Fibroblast of skin of right biceps (primary cell): Measurements from ENCODE around the gene RNF130.
A peak's percentile ranks its signal among the peaks of the same experiment; 100 is the strongest.

ENCODE experiments used
- DNase-seq: peaks from one replicate; pipeline ENCODE4 v3.0.0-alpha.2; 2013

RNF130 gene

DNA sequence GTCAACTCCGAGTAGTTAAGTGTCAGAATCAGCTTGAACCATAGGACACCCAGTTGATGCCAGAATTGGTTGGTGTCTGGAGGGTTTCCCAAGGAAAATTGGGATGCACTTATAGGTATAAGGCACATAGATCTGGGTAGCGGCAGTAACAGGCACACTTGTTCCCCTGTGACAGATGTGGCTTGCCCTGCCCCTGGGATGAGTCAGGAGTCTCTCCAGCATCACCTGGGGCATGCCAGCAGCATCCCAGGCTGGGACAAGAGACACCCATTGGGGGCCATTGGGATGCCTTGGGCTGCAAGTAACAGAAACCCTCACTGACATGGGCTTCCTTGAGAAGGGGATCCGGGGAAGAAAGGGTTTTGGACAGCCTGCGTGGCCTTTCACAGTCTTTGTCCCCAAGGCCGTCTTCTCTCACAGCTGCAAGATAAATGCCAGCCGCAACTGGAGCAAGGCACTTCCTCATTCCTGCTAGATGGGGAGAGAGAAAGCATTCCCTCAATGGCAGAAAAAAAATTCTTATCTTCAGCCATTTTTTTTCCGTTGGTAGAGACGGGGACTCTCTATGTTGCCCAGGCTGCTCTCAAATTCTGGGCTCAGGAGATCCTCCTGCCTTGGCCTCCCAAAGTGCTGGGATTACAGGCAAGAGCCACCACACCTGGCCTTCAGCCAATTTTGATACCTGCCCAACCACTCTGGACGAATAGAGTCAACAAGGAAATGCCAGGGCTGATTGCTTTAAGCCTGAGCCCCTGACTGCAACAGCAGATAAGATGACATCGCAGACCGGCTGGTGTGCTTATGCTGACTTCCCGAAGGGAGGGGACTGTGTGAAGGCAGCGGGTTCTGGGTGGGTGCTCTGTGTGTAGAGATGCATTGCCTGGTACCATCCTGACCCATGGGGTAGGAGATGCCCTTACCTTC lies 13.3 kb upstream of the RNF130 start:
- no peak for DNase-seq

DNA sequence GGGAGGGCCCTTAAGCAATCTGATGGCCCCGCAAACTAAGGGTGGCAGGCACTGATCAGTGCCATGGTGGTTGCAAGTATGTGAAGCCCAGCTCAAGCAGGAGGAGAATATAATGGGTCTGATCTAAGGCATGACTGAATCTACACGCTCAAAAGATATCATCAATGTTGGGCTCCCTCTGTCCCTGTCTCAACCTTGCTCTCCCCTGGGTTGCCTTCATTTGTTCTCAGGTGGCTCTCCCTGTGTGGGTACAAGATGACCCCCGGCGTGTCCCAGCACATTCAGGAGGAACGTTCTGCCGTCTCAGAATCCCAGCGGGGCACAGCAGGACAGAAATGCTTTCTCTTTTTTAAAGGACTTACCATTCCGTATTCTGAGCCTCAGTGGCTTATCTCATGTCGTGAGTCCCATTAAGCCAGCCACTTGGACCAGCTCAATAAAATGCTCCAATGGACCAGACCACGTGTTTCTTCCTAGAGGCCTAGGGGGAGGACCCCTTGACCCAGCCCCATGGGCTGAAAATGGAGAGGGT lies 12.0 kb upstream of the RNF130 start:
- DNase-seq: no peak

DNA sequence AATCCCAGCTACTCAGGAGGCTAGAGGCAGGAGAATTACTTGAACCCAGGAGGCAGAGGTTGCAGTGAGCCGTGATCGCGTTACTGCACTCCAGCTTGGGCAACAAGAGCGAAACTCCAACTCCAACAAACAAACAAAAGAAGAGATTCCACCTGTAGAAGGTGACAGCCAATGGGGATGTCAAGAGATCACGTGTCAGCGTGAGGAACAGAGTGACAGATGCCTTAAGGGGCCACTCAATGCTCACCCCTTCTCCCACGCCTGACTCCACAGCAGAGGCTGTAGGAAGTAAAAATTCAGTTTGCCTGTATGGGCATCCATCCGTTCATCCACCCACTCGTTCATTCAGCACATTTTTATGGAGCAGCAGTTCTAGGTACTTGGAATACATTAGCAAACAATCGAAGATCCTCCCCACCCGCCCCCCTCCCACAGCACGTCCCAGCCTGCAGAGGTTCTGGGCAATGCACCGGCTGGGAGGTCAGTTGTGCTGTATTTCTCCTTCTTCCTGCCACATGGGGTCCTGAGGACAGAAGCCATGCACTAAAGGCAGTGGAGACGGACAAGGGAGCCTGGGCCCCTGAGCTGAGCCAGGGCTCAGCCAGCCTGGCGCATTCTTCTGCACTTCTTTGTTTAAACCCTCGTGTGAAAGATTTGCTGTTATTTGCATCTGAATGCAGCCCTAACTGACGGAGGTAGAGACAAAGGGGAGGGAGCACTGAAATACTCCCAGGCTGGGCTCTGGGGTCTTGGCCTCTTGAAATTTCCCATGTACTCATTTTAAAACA lies 11.3 kb upstream of the RNF130 start:
- no peak for DNase-seq

DNA sequence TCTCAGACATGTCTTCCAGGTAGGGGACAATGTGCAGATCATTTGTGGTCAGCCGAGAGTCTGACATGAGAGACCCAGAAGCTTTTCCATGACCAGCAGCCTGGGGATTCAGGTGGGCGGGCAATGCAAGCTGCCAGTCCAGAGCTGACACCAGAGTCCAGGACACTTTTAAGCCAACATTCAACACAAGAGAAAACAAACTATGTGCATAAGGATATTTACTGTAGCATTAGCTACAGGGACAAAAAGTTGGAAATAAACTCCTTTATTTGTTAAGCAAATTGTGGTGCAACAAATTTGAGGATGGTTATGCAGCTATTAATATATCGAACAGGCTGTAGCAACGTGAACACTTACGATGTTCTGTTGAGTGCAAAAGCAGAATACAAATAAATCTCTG lies 9.9 kb upstream of the RNF130 start:
- DNase-seq: no peak

DNA sequence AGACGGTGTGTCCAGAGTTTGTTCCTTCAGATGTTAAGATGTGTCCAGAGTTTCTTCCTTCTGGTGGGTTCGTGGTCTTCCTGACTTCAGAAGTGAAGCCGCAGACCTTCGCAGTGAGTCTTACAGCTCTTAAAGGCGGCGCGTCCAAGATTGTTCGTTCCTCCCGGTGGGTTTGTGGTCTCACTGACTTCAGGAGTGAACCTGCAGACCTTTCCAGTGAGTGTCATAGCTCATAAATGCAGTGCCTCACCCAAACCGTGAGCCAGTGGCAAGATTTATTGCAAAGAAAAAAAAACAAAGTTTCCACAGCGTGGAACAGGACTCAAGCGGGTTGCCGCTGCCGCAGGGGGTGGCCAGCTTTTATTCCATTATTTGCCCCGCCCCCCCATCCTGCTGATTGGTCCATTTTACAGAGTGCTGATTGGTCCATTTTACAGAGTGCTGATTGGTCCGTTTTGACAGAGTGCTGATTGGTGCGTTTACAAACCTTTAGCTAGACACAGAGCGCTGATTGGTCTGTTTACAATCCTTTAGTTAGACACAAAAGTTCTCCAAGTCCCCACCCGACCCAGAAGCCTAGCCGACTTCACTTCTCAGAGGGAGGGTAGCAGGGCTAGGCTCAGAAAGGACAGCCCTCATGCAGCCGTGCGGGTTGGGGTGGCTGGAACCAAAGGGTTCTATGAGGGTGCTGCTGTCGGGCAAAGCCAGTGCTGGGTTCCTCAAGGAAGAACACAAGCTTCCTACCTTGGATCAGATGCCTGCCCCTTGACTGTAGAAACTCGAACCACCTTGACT lies 9.1 kb upstream of the RNF130 start:
- no peak for DNase-seq

DNA sequence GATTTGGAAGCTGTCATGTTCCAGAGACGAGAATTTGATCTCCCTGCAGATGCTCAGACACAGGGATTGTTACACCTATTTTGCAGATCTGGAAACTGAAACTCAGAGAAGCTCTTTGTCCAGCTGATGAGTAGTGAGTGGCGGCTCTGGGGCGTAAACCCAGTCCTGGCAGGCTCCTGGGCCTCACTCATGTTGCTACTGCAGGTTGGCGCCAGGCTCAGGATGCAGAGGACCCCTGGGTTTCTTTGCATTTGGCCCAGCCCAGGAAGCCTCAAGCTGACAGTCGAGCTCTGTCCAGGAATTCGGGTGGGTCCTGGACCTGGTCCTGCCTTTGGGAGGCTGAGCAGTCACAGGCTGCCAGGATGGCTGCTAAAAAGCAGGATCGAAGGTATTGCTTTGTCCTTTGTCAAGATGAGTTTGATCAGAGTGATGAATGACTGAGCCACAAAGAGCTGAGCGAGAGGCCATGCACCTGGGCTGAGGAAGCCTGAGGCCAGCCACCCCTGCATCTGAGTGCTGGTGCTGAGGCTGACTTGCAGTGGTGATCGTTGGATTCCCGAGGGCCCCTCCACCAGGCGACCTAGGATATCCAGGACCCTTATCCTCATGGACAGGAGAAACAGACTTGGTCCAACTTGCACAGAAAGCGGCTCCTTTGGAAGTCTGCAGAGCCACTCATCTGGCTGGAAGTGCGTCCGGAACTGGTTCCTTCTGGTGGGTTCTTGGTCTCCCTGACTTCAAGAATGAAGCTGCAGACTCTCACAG lies 8.3 kb upstream of the RNF130 start:
- DNase-seq: no peak

DNA sequence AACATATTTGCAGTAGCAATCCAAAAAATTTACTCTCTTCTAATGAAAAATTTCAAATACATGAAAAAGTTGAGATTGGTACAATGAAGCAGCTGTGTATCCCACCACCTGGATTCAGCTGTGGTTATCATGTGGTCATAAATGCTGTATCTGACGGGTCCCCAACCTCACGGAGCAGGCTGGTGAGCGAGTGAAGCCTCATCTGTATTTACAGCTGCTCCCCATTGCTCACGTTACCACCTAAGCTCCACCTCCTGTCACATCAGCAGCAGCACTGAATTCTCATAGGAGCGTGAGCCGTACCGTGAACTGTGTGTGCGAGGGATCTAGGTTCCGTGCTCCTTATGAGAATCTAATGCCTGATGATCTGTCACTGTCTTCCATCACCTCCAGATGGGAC lies 6.8 kb upstream of the RNF130 start:
- no peak for DNase-seq

DNA sequence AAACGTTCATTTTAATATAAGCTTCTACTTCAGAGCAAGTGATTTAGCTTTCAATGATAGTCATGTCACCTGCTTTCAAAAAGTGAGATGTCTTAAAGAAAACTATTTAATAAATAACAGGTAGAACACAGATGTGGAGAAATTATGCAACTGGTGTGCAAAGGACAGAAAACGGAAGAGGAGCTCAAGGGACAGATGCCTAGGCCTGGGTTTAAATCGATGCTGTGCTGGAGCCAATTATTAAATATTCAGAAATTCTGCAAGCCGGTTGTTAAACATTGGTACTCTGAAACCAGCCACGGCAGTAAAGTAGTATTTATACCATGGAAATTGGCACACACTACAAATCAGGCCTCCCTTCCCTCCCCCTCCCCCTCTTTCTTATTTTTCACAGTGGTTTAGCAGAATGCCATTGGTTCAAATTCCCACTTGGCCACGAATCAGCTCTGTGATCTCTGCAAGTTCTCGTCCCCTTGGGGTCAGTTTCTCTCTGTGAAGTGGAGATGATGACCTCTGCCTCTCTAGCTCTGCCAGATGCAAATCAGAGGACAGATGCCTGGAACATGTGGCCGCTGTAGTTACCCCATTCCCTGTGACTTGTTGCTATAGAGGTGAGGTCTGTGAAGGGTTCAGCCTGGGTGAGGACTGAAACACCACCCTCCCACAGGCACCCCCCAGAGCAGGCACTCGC lies 6.2 kb upstream of the RNF130 start:
- DNase-seq: no peak

DNA sequence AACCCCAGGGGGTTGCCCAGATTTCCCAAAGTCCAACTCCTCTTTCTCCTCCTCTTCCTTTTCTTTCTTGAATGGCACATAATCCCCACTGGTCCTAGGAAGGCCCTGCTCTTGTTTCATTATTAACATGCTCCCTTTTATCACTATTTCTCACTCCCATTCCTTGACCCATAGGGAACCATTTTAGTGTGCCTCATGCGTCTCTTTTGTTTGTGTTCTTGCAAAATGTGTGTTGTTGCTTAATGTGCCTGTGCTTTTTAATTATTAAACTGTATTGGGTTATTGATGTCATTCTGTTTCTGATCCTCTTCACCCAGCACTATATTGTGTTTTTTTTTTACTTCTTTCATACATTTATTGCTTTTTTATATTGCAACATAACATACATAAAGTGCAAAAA lies 4.1 kb upstream of the RNF130 start:
- DNase-seq: no peak

DNA sequence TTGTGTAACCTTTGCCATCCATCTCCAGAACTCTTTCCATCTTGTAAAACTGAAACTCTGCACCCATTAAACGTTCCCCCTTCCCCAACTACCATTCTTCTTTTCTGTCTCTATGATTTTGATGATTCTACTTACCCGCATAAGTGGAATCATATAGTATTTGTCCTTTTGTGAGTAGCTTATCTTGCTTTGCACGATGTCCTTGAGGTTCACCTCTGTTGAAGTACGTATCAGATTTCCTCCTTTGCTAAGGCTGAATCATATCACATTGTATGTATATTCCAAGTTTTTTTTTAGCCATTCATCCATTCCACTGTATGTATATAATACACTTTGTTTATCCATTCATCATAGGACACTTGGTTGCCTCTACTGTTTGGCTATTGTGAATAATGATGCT lies 2.9 kb upstream of the RNF130 start:
- DNase-seq: no peak

DNA sequence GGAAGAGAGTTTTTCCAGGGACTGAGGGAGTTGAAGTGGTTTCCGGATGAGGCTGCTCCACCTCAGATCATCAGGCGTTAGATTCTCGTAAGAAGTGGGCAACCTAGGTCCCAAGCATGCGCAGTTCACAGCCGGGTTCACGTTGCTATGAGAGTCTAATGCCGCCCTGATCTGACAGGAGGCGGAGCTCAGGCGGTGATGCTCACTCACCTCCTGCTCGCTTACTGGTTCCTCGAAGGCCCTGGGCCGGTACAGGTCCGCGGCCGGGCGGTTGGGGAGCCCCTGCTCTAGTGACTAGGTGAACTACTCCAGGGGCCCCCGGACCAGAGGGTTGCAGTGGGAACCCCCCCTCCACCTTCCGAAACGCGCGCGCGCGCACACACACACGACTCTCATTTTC lies 997 bp upstream of the RNF130 start:
- no peak for DNase-seq

DNA sequence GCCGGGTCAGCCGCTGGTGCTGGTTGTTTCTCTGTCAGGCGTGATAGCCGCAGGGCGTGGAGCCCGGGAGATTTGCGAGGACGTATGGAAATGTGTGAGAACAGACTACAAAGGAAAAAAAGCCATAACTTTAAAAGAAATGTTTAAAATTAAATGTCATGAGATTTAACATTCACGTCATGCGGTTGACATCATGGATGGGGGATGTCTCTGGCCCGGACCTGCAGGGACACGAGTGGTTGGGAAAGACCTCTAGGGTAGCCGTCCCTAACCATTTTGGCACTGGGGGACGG lies 643 bp upstream of the RNF130 start:
- DNase-seq: no peak

DNA sequence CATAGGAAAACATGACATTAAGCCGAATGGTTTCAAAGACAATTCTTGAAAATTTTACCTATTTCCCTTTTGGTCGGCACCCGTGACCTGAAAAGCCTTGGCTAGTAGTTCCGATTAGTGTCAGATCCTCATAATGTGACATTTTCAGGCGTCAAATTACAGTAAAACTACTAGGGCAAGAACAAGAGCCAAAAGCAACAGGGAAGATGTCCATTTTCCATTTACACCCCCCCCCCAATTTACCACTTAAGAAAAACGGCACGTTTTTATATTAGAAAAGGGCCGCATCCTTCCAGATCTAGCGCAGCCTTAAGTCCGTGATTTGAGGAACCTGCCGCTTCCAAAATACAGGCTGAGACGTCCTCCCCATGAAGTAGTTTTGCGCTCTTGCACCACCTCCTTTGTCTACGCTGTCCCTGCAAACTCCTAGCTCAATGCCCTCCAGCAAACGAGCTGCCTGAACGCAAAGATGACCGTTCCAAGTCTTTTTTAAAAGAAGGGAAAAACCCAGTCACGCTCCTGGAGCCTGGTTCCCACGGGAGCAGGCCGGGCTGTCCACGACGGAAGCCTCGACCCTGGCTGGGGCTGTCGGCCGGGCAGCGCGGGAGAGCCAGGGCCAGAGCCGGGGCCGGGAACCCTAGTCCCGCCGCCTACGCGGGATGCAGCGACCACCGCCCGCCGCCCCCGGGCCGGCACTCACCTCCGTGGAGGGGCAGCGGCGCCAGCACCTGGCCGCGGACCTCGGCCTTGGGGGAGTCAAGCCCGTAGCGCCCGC lies 616 bp downstream of the RNF130 start:
- DNase-seq: peak; percentile 53

DNA sequence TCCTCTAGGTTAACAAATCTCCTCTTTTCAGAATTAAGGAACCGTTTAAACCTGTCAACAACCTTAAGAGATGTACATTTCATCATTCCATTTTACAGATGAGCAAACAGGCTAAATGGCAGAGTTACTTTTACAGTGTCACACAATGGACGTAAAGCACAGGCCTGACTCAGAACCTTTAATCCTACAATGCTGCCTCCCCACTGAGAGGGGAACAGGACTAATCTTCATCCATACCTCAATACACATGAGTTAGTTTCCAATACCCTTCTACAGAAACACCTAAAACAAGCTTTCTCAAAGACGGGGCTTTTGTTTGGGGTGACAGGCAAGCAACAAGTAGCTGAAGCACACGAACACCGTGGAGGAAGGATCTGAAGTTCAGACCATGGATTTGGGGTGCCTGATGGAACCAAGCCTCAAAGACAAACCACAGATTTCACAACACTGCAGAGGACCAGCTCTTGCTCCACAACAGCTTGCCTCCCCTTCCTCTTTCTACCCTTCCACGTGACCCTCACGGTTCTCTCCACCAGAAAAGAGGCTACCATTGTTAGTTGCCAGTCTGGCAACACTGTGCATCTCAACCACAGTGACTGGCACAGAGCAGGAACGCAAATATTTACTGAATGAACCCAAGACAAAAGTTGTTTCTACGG lies 1.8 kb downstream of the RNF130 start:
- peak; percentile 17 for DNase-seq

DNA sequence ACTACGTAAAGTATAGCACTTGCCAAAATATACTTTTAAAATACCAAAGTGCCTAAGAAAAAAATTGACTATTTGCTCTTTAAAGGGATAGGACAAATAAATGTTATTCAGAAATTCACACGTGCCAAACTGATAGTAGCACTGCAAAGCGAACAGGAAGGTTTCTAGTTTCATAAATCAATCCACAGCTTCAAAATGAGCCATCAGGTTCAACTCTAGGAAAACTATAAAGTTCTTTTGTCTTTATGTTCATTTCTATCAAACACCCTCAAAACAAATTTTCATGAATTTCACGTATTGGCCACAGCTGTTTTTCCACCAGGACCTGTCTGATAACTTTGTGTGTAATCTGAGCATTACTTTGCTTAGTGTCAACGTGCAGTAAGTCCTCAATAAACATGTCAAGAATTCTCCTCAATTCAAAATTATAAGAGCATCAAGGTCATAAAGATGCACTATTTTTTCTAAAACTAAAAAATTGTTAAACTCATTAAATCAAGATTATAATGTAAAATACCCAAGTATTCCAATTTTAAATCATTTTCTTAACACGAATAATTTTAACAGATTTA lies 3.0 kb downstream of the RNF130 start:
- DNase-seq: no peak

DNA sequence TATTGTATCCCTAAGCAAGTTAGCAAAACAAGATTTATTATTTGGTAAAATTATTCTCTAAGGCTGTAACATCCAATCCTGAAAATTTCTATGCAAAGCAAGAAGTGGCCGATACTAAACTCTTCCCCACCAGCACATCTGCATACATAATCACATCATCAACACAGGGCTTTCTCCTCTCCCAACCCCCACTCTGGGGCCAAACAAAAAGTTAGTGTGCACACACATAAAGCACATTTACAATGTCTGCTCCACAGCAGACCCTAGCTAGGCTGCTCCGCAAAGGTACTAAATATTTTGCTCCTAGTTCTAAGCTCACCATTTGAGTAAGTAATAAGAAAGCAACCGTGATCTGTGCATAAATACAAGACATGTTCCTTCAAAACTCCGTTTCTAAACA lies 3.6 kb downstream of the RNF130 start:
- DNase-seq: no peak

DNA sequence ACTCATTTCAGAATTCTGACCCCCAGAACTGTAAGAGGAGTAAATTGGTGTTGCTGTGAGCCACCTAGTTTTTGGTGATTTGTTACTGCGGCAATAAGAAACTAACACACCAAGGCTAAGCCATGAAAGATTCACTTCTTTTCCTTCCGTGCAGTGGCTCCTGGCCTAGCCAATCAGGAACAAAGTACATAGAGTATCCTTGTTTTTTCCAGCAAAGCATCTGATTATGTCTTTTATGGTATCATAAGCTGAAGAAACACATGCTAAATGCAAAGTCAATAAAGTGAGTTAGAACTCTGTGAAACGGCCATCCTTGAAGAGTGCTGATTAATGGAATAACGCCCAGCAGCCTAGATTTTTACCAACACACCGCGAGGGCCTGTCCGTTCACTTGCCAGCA lies 11.4 kb downstream of the RNF130 start:
- DNase-seq: no peak

DNA sequence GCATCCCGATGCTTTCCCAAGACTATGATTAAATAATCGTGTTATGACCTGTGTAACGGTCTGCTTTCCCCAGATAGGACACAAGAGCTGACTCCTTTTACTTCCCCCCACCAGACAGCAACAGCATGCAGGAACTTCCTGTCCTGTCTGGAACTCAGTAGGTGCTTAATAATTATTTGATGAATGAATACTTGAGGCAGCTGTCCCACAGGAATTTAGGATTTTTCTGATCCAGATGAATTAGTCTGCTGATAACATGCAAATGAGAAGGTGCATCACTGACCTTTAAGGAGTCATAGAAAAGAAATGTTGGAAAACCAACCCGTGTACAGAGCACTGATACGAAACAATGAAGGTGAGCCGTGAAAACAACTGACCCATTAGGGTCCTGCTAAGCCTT lies 12.2 kb downstream of the RNF130 start:
- no peak for DNase-seq

DNA sequence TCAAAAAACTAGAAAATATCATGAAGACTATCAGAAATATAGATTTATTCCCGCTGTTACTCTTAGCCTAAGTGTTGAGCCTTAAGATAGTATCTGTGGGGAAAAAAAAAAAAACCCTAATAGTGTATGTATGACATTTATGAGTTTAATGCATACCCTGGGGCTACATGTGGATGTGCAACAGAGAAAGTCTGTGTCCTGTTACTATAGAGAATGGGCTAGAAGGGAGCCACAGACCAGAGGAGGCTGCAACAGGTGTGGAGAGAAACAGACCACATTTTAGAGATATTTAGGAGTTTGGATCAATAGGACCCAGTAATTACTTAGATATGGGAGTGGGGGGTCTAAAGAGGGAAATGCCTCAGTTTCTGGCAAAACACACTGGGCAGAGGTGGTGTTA lies 15.4 kb downstream of the RNF130 start:
- no peak for DNase-seq

DNA sequence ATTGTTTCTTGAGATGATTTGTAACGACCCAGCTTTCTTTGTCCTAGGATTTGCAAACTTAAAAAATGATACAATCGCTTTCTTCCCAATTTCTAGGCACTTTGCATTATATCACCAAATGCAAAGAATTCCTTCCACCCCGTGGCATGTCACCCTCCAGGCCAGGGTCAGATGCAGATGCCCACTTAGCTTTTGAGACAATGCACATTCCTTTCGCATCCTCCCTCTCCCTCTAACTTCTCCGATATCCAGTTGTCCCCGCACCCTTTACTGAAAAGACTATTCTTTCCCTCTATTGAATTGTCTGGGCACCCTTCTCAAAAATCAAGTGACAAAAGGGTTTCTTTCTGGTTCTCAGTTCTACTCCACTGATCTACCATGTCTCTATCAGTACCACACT lies 17.3 kb downstream of the RNF130 start:
- no peak for DNase-seq
